Psoas muscle (tissue), 8 donors: ENCODE results near the gene PYURF. TPM values are rescaled to one million over a fixed set of nuclear protein-coding genes. Genes with fewer than 3 reads are reported as not detected.

Experiments used
- ATAC-seq, 4 donors: fragments of 200-7000 bp; cut with Tn5 transposase; one replicate each; pipeline ENCODE4 v1.9.1; 2020; ENCODE audit warnings: moderate library complexity in 3 of 4, mild to moderate bottlenecking in 2 of 4
- DNase-seq, 2 donors: peaks; one replicate each; pipeline ENCODE4 v3.0.0-alpha.2; 2020
- H3K27ac ChIP-seq: fragments of 200-600 bp; one replicate; pipeline ENCODE4 v1.8.0; 2022
- H3K27me3 ChIP-seq, 3 donors: fragments of 200-600 bp in 1 of 3; one replicate each; pipeline versions ENCODE4 v1.6.1 to v1.8.0; 2013 to 2022; ENCODE audit warnings: low read length in 2 of 3, mild to moderate bottlenecking in 2 of 3, moderate library complexity in 1 of 3; ENCODE audit not compliant: insufficient read depth in 3 of 3
- H3K36me3 ChIP-seq, 2 donors: fragments of 200-600 bp in 1 of 2; one replicate each; pipeline versions ENCODE4 v1.6.1 to v1.8.0; 2013 to 2022; ENCODE audit warnings: low read depth in 1 of 2, mild to moderate bottlenecking in 1 of 2, moderate library complexity in 1 of 2; ENCODE audit not compliant: insufficient read depth in 1 of 2
- H3K4me1 ChIP-seq: fragments of 200-600 bp; one replicate; pipeline ENCODE4 v1.8.0; 2022
- H3K4me3 ChIP-seq: fragments of 200-600 bp; one replicate; pipeline ENCODE4 v1.8.0; 2022; ENCODE audit warnings: mild to moderate bottlenecking
- H3K9me3 ChIP-seq: fragments of 200-600 bp; one replicate; pipeline ENCODE4 v1.8.0; 2022
- CTCF ChIP-seq: fragments of 200-600 bp; IDR thresholded peaks from one replicate; pipeline ENCODE4 v1.8.0; 2022; ENCODE audit warnings: antibody characterized with exemption
- WGBS, 3 donors: extraction: QIAGEN DNeasy Blood & Tissue Kit; methylation state at CpG; one replicate each; pipeline versions ENCODE4 v1.1.6 to v1.1.7; 2013; 5-methylcytosine and 5-hydroxymethylcytosine counted together
- intact Hi-C, 2 donors: fragments of 100-400 bp; cut with DNase I; formaldehyde crosslinking; loops; one replicate each; pipeline versions ENCODE4 v1.11.0 to v1.14.2; 2022
- long read RNA-seq, 2 donors: library from polyadenylated mRNA; unstranded; transcript quantifications; one replicate each; pipeline ENCODE4 v2.0.0, GENCODE V29; 2021
- polyA plus RNA-seq, 3 donors: library from polyadenylated mRNA; stranded (reverse); fragments of 200-250 nt; gene quantifications; one replicate each; pipeline ENCODE4 v1.2.3, GENCODE V29; 2013
- total RNA-seq, 4 donors: library from RNA; stranded (reverse); fragmentation: NEBNext Ultra II Directional in 2 of 4; extraction: Animal tissue kit (Norgen Biotek cat#: 25700) in 2 of 4; gene quantifications; one replicate each; pipeline versions ENCODE4 v1.2.1 to v1.2.4, GENCODE V29; 2021 to 2023
- donor health status: healthy with polysubstance abuse.
- donor health status: DM: no; HTN: no; CAD: no; lungs with moderate emphysema.
- donor health status: Bipolar disorder and iron deficiency.
- donor health status: healthy.
- donor health status: DM: yes; HTN: yes; CAD: no.
- donor health status: DM: no; HTN: no; CAD: no.
- donor health status: DM: no; HTN: no; CAD: no.
- donor health status: DM: yes; HTN: yes; CAD: no.

The PYURF gene
- total RNA-seq, result 10 to 100 TPM; 51.8 to 82.8 (median 58.3) TPM
- polyA plus RNA-seq, result 100 to 1,000 TPM in 1 of 3 donors, 10 to 100 TPM in 2; 56.1 to 106 (median 99.7) TPM
- long read RNA-seq, donor 1, transcript PYURF-201 (2 exons, 1,361 nt), result major isoform, 116 of 117 reads
- long read RNA-seq, donor 1, partial matches to known transcripts, result 0 of 117 reads
- long read RNA-seq, donor 1, other reads (novel, unspliced or antisense), result 1 of 117 reads
- long read RNA-seq, donor 2, transcript PYURF-201 (2 exons, 1,361 nt), result major isoform, 153 of 154 reads
- long read RNA-seq, donor 2, partial matches to known transcripts, result 0 of 154 reads
- long read RNA-seq, donor 2, other reads (novel, unspliced or antisense), result 1 of 154 reads

GRCh38 chr4:88523325-88524129 lies at the start of gene PYURF:
Gene PYURF, minus strand, starts transcription at chr4:88523776. Its CDS starts 76 bp downstream, at chr4:88523700.
- ATAC-seq (peak; percentile 97 to 98 (median 97)), DNase-seq (peak; percentile 97)
- TF ChIP-seq CTCF, result no peak
- no peaks in the 10 kb centered on the region for H3K27me3 ChIP-seq
- H3K27ac ChIP-seq, result peak within 1 kb of the TSS; percentile 95
- H3K9me3 ChIP-seq, result no peaks in the 10 kb centered on the region
- H3K4me1 ChIP-seq, result peaks cover 12% of the 10 kb centered on the region
- peak within 1 kb of the TSS; percentile 96 for H3K4me3 ChIP-seq
- WGBS, 3 donors, result 0 to 3% (median 0%) methylated on average over 57 to 68 of the region's 68 CpGs
- peaks cover 0 to 27% of the 10 kb centered on the region in 2 donors for H3K36me3 ChIP-seq
- intact Hi-C loops, result loop anchor here (2.0 to 10.0 kb wide), 4 partner anchors 145 to 501 kb away; partner anchors contain the start of genes HERC6 (in 1 of the 2) and PPM1K (in 1 of the 2)

- H3K9me3 ChIP-seq, result no peaks in the 10 kb centered on the region
- no peak overlapping the region for H3K27ac ChIP-seq
- DNase-seq (no peak), ATAC-seq (no peak)
- no peaks in the 10 kb centered on the region for H3K27me3 ChIP-seq
- peaks cover 5% of the 10 kb centered on the region for H3K4me1 ChIP-seq
- intact Hi-C loops, result no loop called here
- no peaks in the 10 kb centered on the region for H3K36me3 ChIP-seq
- TF ChIP-seq CTCF, result no peak
- no peak overlapping the region for H3K4me3 ChIP-seq
These were observed 46.4 kb upstream of the PYURF start for GRCh38 chr4:88570001-88570400.

GRCh38 chr4:88567591-88567990 lies 44.0 kb upstream of the PYURF start:
- ATAC-seq (no peak), DNase-seq (no peak)
- no peaks in the 10 kb centered on the region for H3K9me3 ChIP-seq
- intact Hi-C loops, result no loop called here
- no peaks in the 10 kb centered on the region for H3K4me1 ChIP-seq
- TF ChIP-seq CTCF, result no peak
- WGBS, 3 donors, result 87 to 92% (median 88%) methylated on average over 1 of the region's 1 CpG
- no peaks in the 10 kb centered on the region for H3K27me3 ChIP-seq
- no peak overlapping the region for H3K27ac ChIP-seq
- no peak overlapping the region for H3K4me3 ChIP-seq
- no peaks in the 10 kb centered on the region for H3K36me3 ChIP-seq

GRCh38 chr4:88549815-88550214 lies 26.2 kb upstream of the PYURF start:
- Histone ChIP-seq H3K4me1 (no peaks in the 10 kb centered on the region), H3K9me3 (no peaks in the 10 kb centered on the region), H3K27me3 (peaks cover 0 to 2% (median 0%) of the 10 kb centered on the region in 3 donors), H3K4me3 (no peak overlapping the region), H3K36me3 (no peaks in the 10 kb centered on the region), H3K27ac (no peak overlapping the region)
- WGBS, 3 donors, result 85 to 91% (median 89%) methylated on average over 7 of the region's 7 CpGs
- intact Hi-C loops, result loop anchor here in 1 of 2 donors (5.0 kb wide), 1 partner anchor 97 kb away; no protein-coding TSS in a partner anchor
- DNase-seq, result no peak
- no peak for TF ChIP-seq CTCF
- no peak for ATAC-seq
